ENCODE results near the gene GNAO1. TPM values are rescaled to one million over a fixed set of nuclear protein-coding genes. Genes with fewer than 3 reads are reported as not detected.

The GNAO1 gene
- polyA plus RNA-seq, 1 donor (not counting 4 experiments of a cell fraction or from before 2014, with no cell fraction given): 0.13 TPM

- TF ChIP-seq CTCF (optimal IDR thresholded peaks at IDR 0.05 in 1 of 3, IDR thresholded peaks at IDR 0.05 in 1 of 3, conservative IDR thresholded peaks at IDR 0.05 in 1 of 3; ENCODE audit: extremely low read depth in 1 of 3, insufficient read depth in 2 of 3, low read length in 3 of 3) (no peak), EZH2 (IDR thresholded peaks at IDR 0.05; ENCODE audit: low read length) (no peak)
- H3K9me3 ChIP-seq (ENCODE audit: control insufficient read depth, low read depth, low read length): no peaks in the 10 kb centered on the region
- dilution Hi-C loops (cut with MboI; ENCODE audit: extremely low pct_ligation_motif_present, low sequenced_read_pairs): no loop called here
- H3K9ac ChIP-seq (ENCODE audit: control insufficient read depth, extremely low read depth, insufficient read depth, low read length): no peak overlapping the region
- no peak overlapping the region for H2AFZ ChIP-seq (ENCODE audit: control insufficient read depth, low read length)
- H3K79me2 ChIP-seq (ENCODE audit: control insufficient read depth, insufficient read depth, low read length): no peaks in the 10 kb centered on the region
- H3K36me3 ChIP-seq (ENCODE audit: control insufficient read depth in 2 of 2, extremely low read depth in 1 of 2, insufficient read depth in 2 of 2, low read length in 2 of 2): peaks cover 12 to 27% of the 10 kb centered on the region in 2 experiments
- H3K27ac ChIP-seq (ENCODE audit: control insufficient read depth, insufficient read depth, low read length): no peak overlapping the region
- H4K20me1 ChIP-seq (ENCODE audit: control insufficient read depth, extremely low read depth, insufficient read depth, low read length): no peaks in the 10 kb centered on the region
- no peak overlapping the region for H3K4me3 ChIP-seq (ENCODE audit: control insufficient read depth in 2 of 3, extremely low read depth in 1 of 3, insufficient read depth in 2 of 3, low read depth in 1 of 3, low read length in 3 of 3)
- no peak overlapping the region for H3K4me2 ChIP-seq (ENCODE audit: control insufficient read depth, extremely low read depth, insufficient read depth, low read depth, low read length)
- FAIRE-seq (no peak), DNase-seq (ENCODE audit: low read depth, low spot score) (no peak)
- peaks cover 4% of the 10 kb centered on the region for H3K4me1 ChIP-seq (ENCODE audit: control insufficient read depth, extremely low read depth, insufficient read depth, low read length)
- H3K9me1 ChIP-seq (ENCODE audit: control insufficient read depth, extremely low read depth, insufficient read depth, low read length): no peaks in the 10 kb centered on the region
- H3K27me3 ChIP-seq (ENCODE audit: control insufficient read depth, extremely low read depth, insufficient read depth, low read length): no peaks in the 10 kb centered on the region
Measured at GRCh38 chr16:56360117-56361008, 169.1 kb downstream of the GNAO1 start.

- FAIRE-seq: no peak
- H2AFZ ChIP-seq (ENCODE audit: control insufficient read depth, low read length): no peak overlapping the region
- no peaks in the 10 kb centered on the region for H3K9me3 ChIP-seq (ENCODE audit: control insufficient read depth, low read depth, low read length)
- peaks cover 16 to 30% of the 10 kb centered on the region in 2 experiments for H3K36me3 ChIP-seq (ENCODE audit: control insufficient read depth in 2 of 2, extremely low read depth in 1 of 2, insufficient read depth in 2 of 2, low read length in 2 of 2)
- no peaks in the 10 kb centered on the region for H3K27me3 ChIP-seq (ENCODE audit: control insufficient read depth, extremely low read depth, insufficient read depth, low read length)
- H3K9ac ChIP-seq (ENCODE audit: control insufficient read depth, extremely low read depth, insufficient read depth, low read length): no peak overlapping the region
- H4K20me1 ChIP-seq (ENCODE audit: control insufficient read depth, extremely low read depth, insufficient read depth, low read length): no peaks in the 10 kb centered on the region
- H3K4me2 ChIP-seq (ENCODE audit: control insufficient read depth, extremely low read depth, insufficient read depth, low read depth, low read length): no peak overlapping the region
- H3K79me2 ChIP-seq (ENCODE audit: control insufficient read depth, insufficient read depth, low read length): no peaks in the 10 kb centered on the region
- H3K4me1 ChIP-seq (ENCODE audit: control insufficient read depth, extremely low read depth, insufficient read depth, low read length): no peaks in the 10 kb centered on the region
- H3K4me3 ChIP-seq (ENCODE audit: control insufficient read depth in 2 of 3, extremely low read depth in 1 of 3, insufficient read depth in 2 of 3, low read depth in 1 of 3, low read length in 3 of 3): no peak overlapping the region
- TF ChIP-seq EZH2 (IDR thresholded peaks at IDR 0.05; ENCODE audit: low read length) (no peak), CTCF (optimal IDR thresholded peaks at IDR 0.05 in 1 of 3, IDR thresholded peaks at IDR 0.05 in 1 of 3, conservative IDR thresholded peaks at IDR 0.05 in 1 of 3; ENCODE audit: extremely low read depth in 1 of 3, insufficient read depth in 2 of 3, low read length in 3 of 3) (no peak)
- DNase-seq (ENCODE audit: low read depth, low spot score): no peak
- H3K27ac ChIP-seq (ENCODE audit: control insufficient read depth, insufficient read depth, low read length): no peak overlapping the region
- H3K9me1 ChIP-seq (ENCODE audit: control insufficient read depth, extremely low read depth, insufficient read depth, low read length): no peaks in the 10 kb centered on the region
- dilution Hi-C loops (cut with MboI; ENCODE audit: extremely low pct_ligation_motif_present, low sequenced_read_pairs): no loop called here
Measured at GRCh38 chr16:56362057-56362655, 170.9 kb downstream of the GNAO1 start.

All from keratinocyte (primary cell).